ENCODE data around the gene PLEKHM3. TPM values are rescaled to one million over a fixed set of nuclear protein-coding genes. Genes with fewer than 3 reads are reported as not detected.
A peak's percentile ranks its signal among the peaks of the same experiment; 100 is the strongest.

PLEKHM3 gene
- total and polyA plus RNA-seq, 8 donors: 14.4 to 17.9 (median 16.0) TPM

- DNase-seq (no peak), ATAC-seq (no peak)
- Histone ChIP-seq H3K9me3 (no peaks in the 10 kb centered on the region), H3K4me1 (peaks cover 0 to 18% of the 10 kb centered on the region in 2 donors), H3K27me3 (no peaks in the 10 kb centered on the region), H3K27ac (no peak overlapping the region), H3K36me3 (no peaks in the 10 kb centered on the region), H3K4me3 (no peak overlapping the region)
- intact Hi-C loops (cut with DNase I): no loop called here
- TF ChIP-seq CTCF (IDR thresholded peaks at IDR 0.05): no peak
Measured at GRCh38 chr2:207875473-207876212, 149.7 kb downstream of the PLEKHM3 start.

DNA sequence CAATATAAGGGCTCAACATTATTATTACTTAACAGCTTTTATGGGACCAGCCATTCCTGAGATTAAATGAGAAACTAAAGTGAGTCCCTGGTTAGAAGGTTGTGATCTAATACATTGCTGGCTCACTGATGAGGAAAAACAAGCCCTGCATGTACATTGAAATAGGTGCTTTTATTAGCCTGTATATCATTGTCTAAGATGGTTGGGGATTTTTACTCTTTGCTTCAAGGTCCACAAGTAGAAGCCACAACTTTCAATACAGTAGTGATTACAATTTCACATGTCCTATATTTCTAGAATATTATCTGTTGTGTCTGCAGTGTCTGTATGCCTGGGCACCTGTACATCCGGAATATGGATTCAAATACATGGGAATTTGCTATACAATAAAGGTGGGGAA, 151.5 kb downstream of the PLEKHM3 start:
- no peak overlapping the region for H3K4me3 ChIP-seq
- no peak for DNase-seq
- H3K36me3 ChIP-seq: no peaks in the 10 kb centered on the region
- intact Hi-C loops (cut with DNase I): no loop called here
- H3K9me3 ChIP-seq: no peaks in the 10 kb centered on the region
- no peak for ATAC-seq
- H3K27me3 ChIP-seq: no peaks in the 10 kb centered on the region
- H3K4me1 ChIP-seq: peaks cover 7 to 36% of the 10 kb centered on the region in 2 donors
- TF ChIP-seq CTCF (IDR thresholded peaks at IDR 0.05): no peak
- H3K27ac ChIP-seq: no peak overlapping the region

DNA sequence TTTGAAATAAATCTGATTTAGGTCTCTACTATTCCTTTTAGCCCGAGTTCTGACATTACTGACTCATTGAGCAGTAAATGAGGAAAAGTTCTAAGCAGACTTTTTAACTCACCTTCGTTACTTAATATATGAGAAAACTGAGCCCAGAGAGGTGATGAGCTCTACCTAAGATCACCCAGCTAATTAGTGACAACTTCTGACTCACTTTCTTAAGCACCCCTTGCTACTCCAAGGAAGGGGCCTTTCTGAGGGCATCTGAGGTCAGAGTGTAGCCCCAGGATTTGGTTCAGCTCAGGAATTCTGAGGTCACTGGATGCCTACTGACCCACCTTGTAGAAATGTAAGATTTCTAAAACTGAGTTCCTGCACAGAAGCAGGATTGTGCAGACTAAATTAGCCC, 153.4 kb downstream of the PLEKHM3 start:
- no peak for TF ChIP-seq CTCF (IDR thresholded peaks at IDR 0.05)
- intact Hi-C loops (cut with DNase I): no loop called here
- no peak for DNase-seq
- ATAC-seq: no peak
- H3K4me1 ChIP-seq: peaks cover 7 to 34% of the 10 kb centered on the region in 2 donors
- H3K27me3 ChIP-seq: no peaks in the 10 kb centered on the region
- H3K36me3 ChIP-seq: no peaks in the 10 kb centered on the region
- no peak overlapping the region for H3K27ac ChIP-seq
- no peak overlapping the region for H3K4me3 ChIP-seq
- H3K9me3 ChIP-seq: no peaks in the 10 kb centered on the region

DNA sequence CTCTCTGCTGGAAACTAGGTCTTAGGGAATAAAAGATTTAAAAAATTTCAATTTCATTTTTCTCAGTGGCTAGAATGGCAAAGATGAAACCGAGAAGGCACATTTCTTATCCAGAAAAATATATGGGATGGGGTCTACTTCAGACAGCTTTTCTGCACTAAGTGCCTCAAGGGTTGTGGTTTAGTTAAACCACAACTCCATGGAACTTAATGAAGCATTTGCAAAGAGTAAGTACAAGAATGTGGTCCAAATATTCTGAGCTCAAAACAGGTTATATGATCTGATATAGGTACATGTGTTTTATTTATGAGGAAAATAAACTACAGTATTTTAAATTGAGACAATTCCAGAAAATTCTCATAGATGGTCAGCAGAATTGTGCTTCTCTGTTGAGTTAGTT, 153.8 kb downstream of the PLEKHM3 start:
- Histone ChIP-seq H3K36me3 (no peaks in the 10 kb centered on the region), H3K4me1 (peaks cover 7 to 30% of the 10 kb centered on the region in 2 donors), H3K27ac (no peak overlapping the region), H3K4me3 (no peak overlapping the region), H3K9me3 (no peaks in the 10 kb centered on the region), H3K27me3 (no peaks in the 10 kb centered on the region)
- no peak for DNase-seq
- TF ChIP-seq CTCF (IDR thresholded peaks at IDR 0.05): no peak
- intact Hi-C loops (cut with DNase I): no loop called here
- ATAC-seq: no peak

DNA sequence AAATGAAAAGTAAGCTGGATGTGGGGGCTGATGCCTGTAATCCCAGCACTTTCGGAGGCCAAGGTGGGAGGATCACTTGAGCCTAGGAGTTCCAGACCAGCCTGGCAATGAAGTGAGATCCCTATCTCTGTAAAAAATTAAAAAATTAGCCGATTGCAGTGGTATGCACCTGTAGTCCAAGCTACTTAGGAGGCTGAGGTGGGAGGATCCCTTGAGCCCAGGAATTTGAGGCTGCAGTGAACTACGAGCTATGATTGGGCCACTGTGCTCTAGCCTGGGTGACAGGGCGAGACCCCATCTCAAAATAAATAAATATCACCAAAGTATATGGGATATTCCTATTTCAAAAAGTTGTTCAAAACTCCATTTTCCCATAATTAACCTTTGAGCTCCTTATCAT, 154.5 kb downstream of the PLEKHM3 start:
- H3K9me3 ChIP-seq: no peaks in the 10 kb centered on the region

More for the DNA sequence above, 154.5 kb downstream of the PLEKHM3 start:
- H3K4me1 ChIP-seq: peaks cover 7 to 27% of the 10 kb centered on the region in 2 donors
- DNase-seq (no peak), ATAC-seq (no peak)
- intact Hi-C loops (cut with DNase I): no loop called here
- TF ChIP-seq CTCF (IDR thresholded peaks at IDR 0.05): no peak
- H3K4me3 ChIP-seq: no peak overlapping the region
- H3K27ac ChIP-seq: peak overlapping the region; percentile 34 to 70
- H3K36me3 ChIP-seq: no peaks in the 10 kb centered on the region
- no peaks in the 10 kb centered on the region for H3K27me3 ChIP-seq

Measured in left lung (tissue), 10 donors.